MV-4-11 (cell line): ENCODE data around the gene STK25.
A peak's percentile ranks its signal among the peaks of the same experiment; 100 is the strongest.
"Not testable (repeated sequence)": the region's sequence is repeated elsewhere in the genome, so short reads cannot be mapped to it uniquely, and the experiment has no call there.

Experiments used
- DNase-seq: peaks from one replicate; lab custom pipeline; 2025; lab: John Stamatoyannopoulos, UW

STK25 gene

GRCh38 chr2:241463276-241464135 lies 44.9 kb downstream of the STK25 start:
- no peak for DNase-seq

- no peak for DNase-seq
These were observed 46.4 kb downstream of the STK25 start for GRCh38 chr2:241461693-241462677.

- no peak for DNase-seq
These were observed 47.8 kb downstream of the STK25 start for GRCh38 chr2:241460631-241461030.

GRCh38 chr2:241459520-241459919 lies 48.9 kb downstream of the STK25 start:
- no peak for DNase-seq

- no peak for DNase-seq
These were observed 49.7 kb downstream of the STK25 start for GRCh38 chr2:241458687-241459086.

- DNase-seq, result no peak
These were observed 51.8 kb downstream of the STK25 start for GRCh38 chr2:241456546-241456945.

- DNase-seq, result peak; percentile 22
These were observed 53.4 kb downstream of the STK25 start for GRCh38 chr2:241454837-241455485.

GRCh38 chr2:241453919-241454318 lies 54.5 kb downstream of the STK25 start:
- DNase-seq, result peak; percentile 45

GRCh38 chr2:241451840-241452506 lies 56.4 kb downstream of the STK25 start:
- no peak for DNase-seq

GRCh38 chr2:241450092-241450491 lies 58.3 kb downstream of the STK25 start:
- DNase-seq, result not testable (repeated sequence)

- DNase-seq, result no peak
These were observed 63.0 kb downstream of the STK25 start for GRCh38 chr2:241445426-241445825.

GRCh38 chr2:241443486-241444223 lies 64.7 kb downstream of the STK25 start:
- peak; percentile 91 for DNase-seq
